ENCODE results near the gene GPRC5B.

Gene GPRC5B

DNA sequence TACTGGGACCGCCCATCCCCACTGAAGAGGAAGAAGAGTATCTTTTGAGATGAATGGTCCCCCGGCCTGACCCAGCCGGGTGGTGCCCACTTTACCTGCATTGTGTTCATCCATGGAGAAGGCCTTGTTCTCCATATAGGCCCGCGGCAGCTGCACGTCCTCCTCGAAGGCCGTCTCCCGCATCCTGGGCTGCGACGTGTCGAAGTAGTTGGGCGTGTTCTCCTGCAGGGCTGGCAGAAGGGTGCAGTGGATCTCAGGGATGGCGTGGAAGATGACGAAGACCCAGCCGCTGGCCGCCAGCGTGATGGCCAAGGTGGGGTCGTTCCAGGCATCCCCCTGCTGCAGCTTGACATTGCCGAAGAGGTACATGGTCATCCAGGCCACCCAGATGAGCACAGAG lies 12.9 kb downstream of the GPRC5B start:
- DNase-seq = no peak

GRCh38 chr16:19868421-19868820 lies 16.2 kb downstream of the GPRC5B start:
- no peak for DNase-seq

GRCh38 chr16:19864566-19864965 lies 20.1 kb downstream of the GPRC5B start:
- DNase-seq = no peak

GRCh38 chr16:19863990-19864389 lies 20.7 kb downstream of the GPRC5B start:
- DNase-seq = no peak

DNA sequence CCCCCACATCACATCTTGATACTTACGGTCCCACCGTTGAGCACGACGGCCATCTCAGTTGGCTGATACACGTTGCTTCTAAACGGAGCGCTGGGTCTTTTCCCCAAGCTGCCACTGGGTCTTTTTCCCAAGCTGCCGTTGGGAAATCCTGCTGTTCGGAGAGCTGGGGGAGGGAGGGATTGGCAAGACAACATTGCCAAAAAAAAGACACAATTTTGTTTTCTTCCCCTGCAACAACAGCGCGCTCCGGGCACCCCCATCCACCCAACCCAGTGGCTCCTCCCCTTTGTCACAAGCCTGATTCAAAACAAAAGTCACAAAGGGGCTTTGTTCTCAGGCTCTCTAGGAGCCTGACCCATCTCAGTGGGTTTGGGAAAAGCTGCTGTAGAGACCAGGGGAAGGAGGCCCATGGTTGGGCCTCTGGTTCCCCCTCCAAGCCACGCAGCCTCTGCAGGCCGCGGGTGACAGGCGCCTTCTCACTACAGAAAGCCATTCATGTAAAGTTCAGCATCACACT lies 22.8 kb downstream of the GPRC5B start:
- DNase-seq = no peak

GRCh38 chr16:19861133-19861532 lies 23.5 kb downstream of the GPRC5B start:
- DNase-seq = no peak

- DNase-seq = no peak
Observed at GRCh38 chr16:19860166-19861041, 24.2 kb downstream of the GPRC5B start.

DNA sequence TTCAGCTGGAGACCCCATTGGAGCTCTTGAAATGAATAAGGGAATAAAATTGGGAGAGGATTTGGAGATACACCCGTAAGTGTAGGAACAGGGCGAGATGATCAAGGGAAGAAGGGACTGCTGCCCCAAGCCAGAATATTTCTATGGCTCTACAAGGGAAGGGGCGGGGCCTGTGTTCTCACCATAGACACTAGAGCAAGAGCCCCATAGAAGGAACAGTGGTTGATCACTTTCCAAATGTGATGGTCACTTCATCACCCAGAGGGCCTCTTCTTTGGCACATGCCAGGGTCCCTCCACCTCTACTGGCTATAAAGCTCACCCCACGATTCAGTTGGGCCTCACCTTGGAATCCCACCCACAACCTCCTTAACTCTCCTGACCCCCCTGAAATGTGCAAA lies 25.0 kb downstream of the GPRC5B start:
- no peak for DNase-seq

- no peak for DNase-seq
Observed at GRCh38 chr16:19859166-19859565, 25.5 kb downstream of the GPRC5B start.

DNA sequence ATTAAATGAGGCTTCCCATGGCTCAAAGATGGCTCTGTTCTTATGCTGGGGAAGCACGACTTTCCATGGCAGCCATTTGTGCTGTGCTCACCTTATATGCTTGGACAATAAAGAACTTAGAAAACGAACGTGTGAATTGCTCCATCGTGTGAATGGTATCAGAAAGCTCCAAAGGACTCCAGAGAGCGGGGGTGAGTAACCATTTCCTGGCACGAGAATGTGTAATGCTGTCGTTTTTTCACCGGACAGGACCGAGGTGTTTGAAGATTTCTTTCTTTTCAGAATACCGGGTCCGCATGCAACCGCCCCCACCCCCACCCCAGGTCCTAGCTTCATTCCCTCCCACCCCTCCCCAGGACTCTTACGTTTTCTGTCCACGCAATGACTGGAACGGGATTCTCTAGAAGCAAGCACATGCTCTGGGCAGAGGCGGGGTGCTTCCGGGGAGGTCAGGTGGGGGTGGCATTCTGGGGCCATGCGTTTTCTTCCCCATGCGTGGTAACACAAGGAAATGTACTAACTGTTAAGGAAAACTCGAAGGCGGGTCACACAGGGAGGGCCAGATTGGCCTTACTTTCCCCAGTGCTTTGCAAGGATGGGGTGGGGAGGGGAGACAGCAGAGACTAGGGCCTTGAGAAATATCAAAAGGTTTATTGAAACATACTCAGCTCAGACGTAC lies 26.2 kb downstream of the GPRC5B start:
- no peak for DNase-seq

- DNase-seq = no peak
Observed at GRCh38 chr16:19857593-19858339, 26.9 kb downstream of the GPRC5B start.

- DNase-seq = no peak
Observed at GRCh38 chr16:19856120-19856519, 28.5 kb downstream of the GPRC5B start.

- DNase-seq = no peak
Observed at GRCh38 chr16:19854543-19854876, 30.1 kb downstream of the GPRC5B start.

GRCh38 chr16:19853742-19854542 lies 30.7 kb downstream of the GPRC5B start:
- no peak for DNase-seq

- DNase-seq = no peak
Observed at GRCh38 chr16:19853132-19853741, 31.4 kb downstream of the GPRC5B start.

GRCh38 chr16:19851476-19851875 lies 33.2 kb downstream of the GPRC5B start:
- no peak for DNase-seq

- no peak for DNase-seq
Observed at GRCh38 chr16:19850131-19850817, 34.4 kb downstream of the GPRC5B start.

DNA sequence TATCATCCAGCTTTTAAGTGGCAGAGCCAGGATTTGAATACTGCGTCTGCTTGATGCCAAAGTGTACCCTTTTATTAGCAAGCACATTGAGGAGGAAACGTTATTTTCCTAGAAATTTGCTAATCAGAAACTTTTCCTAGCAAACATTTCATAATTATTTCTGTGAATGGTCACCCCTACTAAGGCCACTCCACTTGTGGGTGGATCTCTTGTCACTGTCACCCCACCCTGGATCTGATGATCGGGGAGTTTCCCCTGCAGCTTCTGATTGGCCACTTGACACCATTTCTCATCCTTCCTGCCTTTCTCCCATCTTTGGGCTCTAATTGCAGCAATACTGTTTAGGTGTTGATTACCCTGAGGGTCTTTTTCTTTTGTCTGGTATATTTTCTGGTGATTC lies 35.9 kb downstream of the GPRC5B start:
- peak; percentile 57 to 65 for DNase-seq

DNA sequence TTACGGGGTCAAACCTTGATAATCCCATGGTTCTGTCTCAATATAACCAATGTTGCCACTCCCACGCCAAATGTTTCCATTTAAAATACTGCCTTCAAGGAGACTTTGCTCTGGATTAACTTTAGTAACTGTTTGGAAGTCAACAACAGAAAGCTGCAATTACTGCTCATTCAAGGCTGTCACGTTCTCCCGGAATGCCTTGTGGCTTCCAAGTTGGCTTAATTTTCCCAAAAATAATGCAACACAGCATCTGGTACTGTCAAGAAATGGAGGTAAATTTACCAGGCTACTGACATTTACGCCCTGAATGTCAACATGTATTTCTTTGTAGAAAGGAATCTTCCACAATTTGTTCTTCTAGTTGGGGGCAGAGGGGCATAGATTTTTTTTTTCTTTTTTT lies 38.2 kb downstream of the GPRC5B start:
- no peak for DNase-seq

GRCh38 chr16:19844945-19845641 lies 39.6 kb downstream of the GPRC5B start:
- DNase-seq = no peak

- DNase-seq = no peak
Observed at GRCh38 chr16:19843371-19843770, 41.3 kb downstream of the GPRC5B start.
